HCT116 (cell line): ENCODE data around the gene TSHZ1. TPM values are rescaled to one million over a fixed set of nuclear protein-coding genes. Genes with fewer than 3 reads are reported as not detected.

Experiments used
- ATAC-seq: fragments of 200-7000 bp; cut with Tn5 transposase; 2 replicates; pipeline ENCODE4 v1.9.1; 2020; ENCODE audit warnings: mild to moderate bottlenecking, moderate library complexity
- BruUV-seq: library from RNA; stranded (reverse); fragments of 400-500 nt; replicated peaks from 2 replicates; lab custom pipeline; 2021; lab: Mats Ljungman, UMichigan
- CTCF ChIA-PET: fragments of 300-600 bp; sonication (Branson Sonifier 250); formaldehyde crosslinking; loops from one replicate; lab custom pipeline; 2021; ENCODE audit warnings: antibody characterized with exemption; lab: Charles Lee
- POLR2A ChIA-PET: fragments of 300-600, 350-600 bp; sonication (Branson Sonifier 250); formaldehyde crosslinking; loops from one replicate; lab custom pipeline; 2021; ENCODE audit warnings: antibody characterized with exemption; lab: Charles Lee
- RAD21 ChIA-PET, 2 experiments: fragments of 300-600 bp; sonication (Branson Sonifier 250); formaldehyde crosslinking; loops; one replicate each; lab custom pipeline; 2023; ENCODE audit warnings: low total read pairs in 2 of 2; ENCODE audit not compliant: uncharacterized antibody in 2 of 2, unreplicated experiment in 2 of 2, low non-redundant PET in 1 of 2; lab: Charles Lee
- DNase-seq: peaks from one replicate; pipeline ENCODE4 v3.0.0-alpha.2; 2010; ENCODE audit warnings: low read depth, low spot score
- H2AFZ ChIP-seq: fragments of 200-600 bp; shearing (Covaris generic), sonication (generic); 2 replicates; pipeline ENCODE4 v1.6.1; 2017; ENCODE audit warnings: low read depth, mixed run types, mixed read lengths, antibody characterized with exemption, low read length; ENCODE audit not compliant: poor library complexity, severe bottlenecking
- H3K27ac ChIP-seq: 2 replicates; pipeline ENCODE4 v1.5.1; 2012; ENCODE audit warnings: low read depth, low read length
- H3K27me3 ChIP-seq: fragments of 200-600 bp; sonication (generic); 2 replicates; pipeline ENCODE4 v1.6.1; 2016; ENCODE audit warnings: mixed run types, low read length, mixed read lengths; ENCODE audit not compliant: insufficient read depth
- H3K36me3 ChIP-seq, 2 experiments: fragments of 200-500 bp in 1 of 2; fragments of 200-600 bp in 1 of 2; sonication (Bioruptor generic) in 1 of 2; sonication (generic) in 1 of 2; 2 replicates each; pipeline versions ENCODE4 v1.5.1 to v1.6.1; 2014 to 2016; ENCODE audit warnings: low read length in 2 of 2, inconsistent platforms in 1 of 2, mixed read lengths in 1 of 2, mixed run types in 1 of 2; ENCODE audit not compliant: insufficient read depth in 2 of 2, control insufficient read depth in 1 of 2
- H3K4me1 ChIP-seq, 2 experiments: fragments of 200-600 bp in 1 of 2; sonication (generic) in 1 of 2; 2 replicates each; pipeline versions ENCODE4 v1.5.1 to v1.6.1; 2012 to 2017; ENCODE audit warnings: low read length in 2 of 2, inconsistent platforms in 1 of 2, mild to moderate bottlenecking in 1 of 2, mixed read lengths in 1 of 2, mixed run types in 1 of 2, moderate library complexity in 1 of 2; ENCODE audit not compliant: insufficient read depth in 2 of 2, control insufficient read depth in 1 of 2
- H3K4me2 ChIP-seq: fragments of 200-600 bp; sonication (generic); 2 replicates; pipeline ENCODE4 v1.6.1; 2017; ENCODE audit warnings: mixed run types, low read length, mixed read lengths
- H3K4me3 ChIP-seq, 2 experiments: fragments of 200-600 bp in 1 of 2; sonication (generic) in 1 of 2; replicated peaks in 1 of 2; 2 replicates each; pipeline ENCODE4 v1.5.1; 2011 to 2016; ENCODE audit warnings: low read length in 2 of 2, control low read depth in 1 of 2, low read depth in 1 of 2, mild to moderate bottlenecking in 1 of 2, mixed read lengths in 1 of 2, mixed run types in 1 of 2
- H3K79me2 ChIP-seq: fragments of 200-600 bp; sonication (generic); 2 replicates; pipeline ENCODE4 v1.6.1; 2017; ENCODE audit warnings: mild to moderate bottlenecking, mixed run types, low read length, moderate library complexity, mixed read lengths; ENCODE audit not compliant: insufficient read depth
- H3K9ac ChIP-seq: fragments of 200-600 bp; sonication (generic); 2 replicates; pipeline ENCODE4 v1.6.1; 2016; ENCODE audit warnings: low read length, mixed read lengths
- H3K9me2 ChIP-seq: fragments of 200-600 bp; sonication (generic), shearing (Covaris generic); 2 replicates; pipeline ENCODE4 v1.6.1; 2017; ENCODE audit warnings: mixed run types, mild to moderate bottlenecking, moderate library complexity; ENCODE audit not compliant: insufficient read depth
- H3K9me3 ChIP-seq, 2 experiments: fragments of 200-500 bp in 1 of 2; fragments of 200-600 bp in 1 of 2; sonication (Bioruptor generic) in 1 of 2; sonication (generic) in 1 of 2; 2 replicates each; pipeline ENCODE4 v1.6.1; 2014 to 2017; ENCODE audit warnings: low read length in 2 of 2, mixed read lengths in 2 of 2, inconsistent platforms in 1 of 2, low read depth in 1 of 2, mild to moderate bottlenecking in 1 of 2, mixed run types in 1 of 2, moderate library complexity in 1 of 2; ENCODE audit not compliant: control insufficient read depth in 1 of 2, insufficient read depth in 1 of 2
- H4K20me1 ChIP-seq: fragments of 200-600 bp; sonication (generic), shearing (Covaris generic); 2 replicates; pipeline ENCODE4 v1.6.1; 2017; ENCODE audit warnings: mixed run types, mild to moderate bottlenecking, moderate library complexity; ENCODE audit not compliant: insufficient read depth
- CBX3 ChIP-seq: IDR thresholded peaks from 2 replicates; pipeline ENCODE4 v1.6.1; 2012; ENCODE audit warnings: low read depth
- CTCF ChIP-seq, 3 experiments: fragments of 200-600 bp in 1 of 3; sonication (generic) in 1 of 3; IDR thresholded peaks in 2 of 3; conservative IDR thresholded peaks in 1 of 3; 2 replicates each; pipeline ENCODE4 v1.5.1; 2012 to 2017; ENCODE audit warnings: low read depth in 2 of 3, low read length in 2 of 3, antibody characterized with exemption in 1 of 3, borderline replicate concordance in 1 of 3, control low read depth in 1 of 3, mild to moderate bottlenecking in 1 of 3, mixed read lengths in 1 of 3, mixed run types in 1 of 3, moderate library complexity in 1 of 3; ENCODE audit not compliant: insufficient read depth in 1 of 3
- EGR1 ChIP-seq: IDR thresholded peaks from 2 replicates; pipeline ENCODE4 v1.6.1; 2012; ENCODE audit warnings: low read depth
- EZH2phosphoT487 ChIP-seq: fragments of 200-600 bp; IDR thresholded peaks from 2 replicates; pipeline ENCODE4 v1.6.1; 2018; ENCODE audit warnings: antibody characterized with exemption, borderline replicate concordance
- FOSL1 ChIP-seq: IDR thresholded peaks from 2 replicates; pipeline ENCODE4 v1.6.1; 2012; ENCODE audit warnings: low read depth
- JUND ChIP-seq: IDR thresholded peaks from 2 replicates; pipeline ENCODE4 v1.6.1; 2012
- MAX ChIP-seq: IDR thresholded peaks from 2 replicates; pipeline ENCODE4 v1.6.1; 2012
- POLR2A ChIP-seq: IDR thresholded peaks from 2 replicates; pipeline ENCODE4 v1.7.0; 2011; ENCODE audit warnings: borderline replicate concordance; ENCODE audit not compliant: insufficient read depth, insufficient read length; ENCODE audit errors: extremely low read depth
- POLR2AphosphoS5 ChIP-seq: IDR thresholded peaks from 2 replicates; pipeline ENCODE4 v1.6.1; 2011; ENCODE audit warnings: mild to moderate bottlenecking, low read depth, low read length, moderate library complexity
- RAD21 ChIP-seq: IDR thresholded peaks from 2 replicates; pipeline ENCODE4 v1.6.1; 2012; ENCODE audit warnings: low read depth, mild to moderate bottlenecking
- REST ChIP-seq: IDR thresholded peaks from 2 replicates; pipeline ENCODE4 v1.6.1; 2012; ENCODE audit warnings: low read depth
- SP1 ChIP-seq: IDR thresholded peaks from 2 replicates; pipeline ENCODE4 v1.6.1; 2012; ENCODE audit warnings: low read depth
- YY1 ChIP-seq: IDR thresholded peaks from 2 replicates; pipeline ENCODE4 v1.6.1; 2011; ENCODE audit warnings: low read length, low read depth, moderate library complexity, mild to moderate bottlenecking; ENCODE audit not compliant: insufficient replicate concordance; ENCODE audit errors: extremely low read depth
- ZFX ChIP-seq: fragments of 450-650 bp; IDR thresholded peaks from 2 replicates; pipeline ENCODE4 v1.6.1; 2017
- ZNF274 ChIP-seq: fragments of 200-500 bp; sonication (Bioruptor generic); IDR thresholded peaks from 2 replicates; pipeline ENCODE4 v1.6.1; 2014; ENCODE audit warnings: mild to moderate bottlenecking, low read depth, low read length, inconsistent platforms
- intact Hi-C: fragments of 100-400 bp; cut with micrococcal nuclease; formaldehyde crosslinking; loops from 2 replicates; pipeline ENCODE4 v1.10.0; 2022
- total RNA-seq: library from RNA; stranded (reverse); gene quantifications from one replicate; pipeline ENCODE4 v1.2.1, GENCODE V29; 2021; ENCODE audit not compliant: unreplicated experiment

TSHZ1 gene
- total RNA-seq, 1 experiment from 2014 or later: 5.7 TPM

- CTCF ChIA-PET: no interaction called here
- no peaks in the 10 kb centered on the region for H3K79me2 ChIP-seq
- no peaks in the 10 kb centered on the region for H3K9me2 ChIP-seq
- H3K36me3 ChIP-seq: no peaks in the 10 kb centered on the region
- no peak overlapping the region for H2AFZ ChIP-seq
- TF ChIP-seq EGR1: no peak
- TF ChIP-seq ZNF274: no peak
- no peak for TF ChIP-seq JUND
- TF ChIP-seq REST: no peak
- no peak for TF ChIP-seq CTCF (IDR thresholded peaks at IDR 0.05 in 2 of 3, conservative IDR thresholded peaks at IDR 0.05 in 1 of 3; ENCODE audit: borderline replicate concordance in 1 of 3, insufficient read depth in 1 of 3, low read depth in 2 of 3, low read length in 2 of 3)
- TF ChIP-seq EZH2phosphoT487: no peak
- TF ChIP-seq CBX3: no peak
- TF ChIP-seq FOSL1: no peak
- no peak for TF ChIP-seq YY1
- TF ChIP-seq RAD21: no peak
- TF ChIP-seq ZFX: no peak
- TF ChIP-seq MAX: no peak
- TF ChIP-seq POLR2AphosphoS5: no peak
- no peak for TF ChIP-seq POLR2A
- no peak for TF ChIP-seq SP1
- TF ChIP-seq, all 23 proteins: peak for 0
- Histone ChIP-seq H3K4me1 (peaks cover 0 to 10% of the 10 kb centered on the region in 2 experiments; a peak in 1 of 4 replicates), H3K9ac (no peak overlapping the region), H3K27me3 (no peaks in the 10 kb centered on the region), H3K4me3 (no peak overlapping the region), H3K9me3 (no peaks in the 10 kb centered on the region), H3K27ac (no peak overlapping the region), H3K4me2 (no peak overlapping the region), H4K20me1 (no peaks in the 10 kb centered on the region)
- no TSS peak for BruUV-seq
- ATAC-seq (no peak), DNase-seq (no peak)
- POLR2A ChIA-PET: no interaction called here
- RAD21 ChIA-PET: no interaction called here
- intact Hi-C loops: no loop called here
These were observed 47.6 kb upstream of the TSHZ1 start for GRCh38 chr18:75162978-75163377.
